Measurements from ENCODE around the gene PRKN.

- TF ChIP-seq CTCF (IDR thresholded peaks at IDR 0.05; ENCODE audit: low read length), result no peak
- no peak for TF ChIP-seq EZH2 (IDR thresholded peaks at IDR 0.05; ENCODE audit: borderline replicate concordance, low read length)
Observed at GRCh38 chr6:162497389-162497788, 230.2 kb downstream of the PRKN start.

All from OCI-LY1 (cell line).